Neural progenitor cell (in vitro differentiated cells): Measurements from ENCODE around the gene FAM20A. TPM values are rescaled to one million over a fixed set of nuclear protein-coding genes. Genes with fewer than 3 reads are reported as not detected.

Source experiments
- DNase-seq: peaks from one replicate; pipeline ENCODE4 v3.0.0-alpha.2; 2016; ENCODE audit warnings: low spot score
- H2AFZ ChIP-seq: fragments of 200-600 bp; sonication (generic); replicated peaks from 2 replicates; pipeline ENCODE4 v1.6.1; 2016; ENCODE audit warnings: antibody characterized with exemption
- H3F3A ChIP-seq: fragments of 200-600 bp; sonication (generic); 2 replicates; pipeline ENCODE4 v1.6.1; 2016; ENCODE audit warnings: antibody characterized with exemption, low read depth
- H3K27ac ChIP-seq: fragments of 200-600 bp; sonication (generic); 2 replicates; pipeline ENCODE4 v1.5.1; 2016; ENCODE audit warnings: mild to moderate bottlenecking
- H3K27me3 ChIP-seq: fragments of 200-600 bp; sonication (generic); 2 replicates; pipeline ENCODE4 v1.6.1; 2016; ENCODE audit warnings: mild to moderate bottlenecking, moderate library complexity
- H3K36me3 ChIP-seq: fragments of 200-600 bp; sonication (generic); 2 replicates; pipeline ENCODE4 v1.5.1; 2016
- H3K4me1 ChIP-seq: fragments of 200-600 bp; sonication (generic); 2 replicates; pipeline ENCODE4 v1.6.1; 2016; ENCODE audit warnings: mixed run types
- H3K4me2 ChIP-seq: fragments of 200-600 bp; sonication (generic); 2 replicates; pipeline ENCODE4 v1.6.1; 2016
- H3K4me3 ChIP-seq: fragments of 200-600 bp; sonication (generic); 2 replicates; pipeline ENCODE4 v1.5.1; 2016
- H3K79me2 ChIP-seq: fragments of 200-600 bp; sonication (generic); 2 replicates; pipeline ENCODE4 v1.6.1; 2016; ENCODE audit warnings: low read depth
- H3K9ac ChIP-seq: fragments of 200-600 bp; sonication (generic); 2 replicates; pipeline ENCODE4 v1.6.1; 2016
- H3K9me3 ChIP-seq: fragments of 200-600 bp; sonication (generic); 2 replicates; pipeline ENCODE4 v1.5.1; 2016; ENCODE audit warnings: low read depth
- H4K20me1 ChIP-seq: fragments of 200-600 bp; sonication (generic); 2 replicates; pipeline ENCODE4 v1.6.1; 2016; ENCODE audit warnings: low read depth
- H3K27ac Mint-ChIP-seq: 3 replicates; pipeline ENCODE4 v1.8.0; 2021; ENCODE audit warnings: mixed read lengths
- H3K27me3 Mint-ChIP-seq: 2 replicates; pipeline ENCODE4 v1.8.0; 2022; ENCODE audit warnings: low read depth, mild to moderate bottlenecking, inconsistent platforms, moderate library complexity, mixed read lengths; ENCODE audit not compliant: insufficient read depth
- H3K36me3 Mint-ChIP-seq: 3 replicates; pipeline ENCODE4 v1.8.0; 2021; ENCODE audit warnings: mixed read lengths
- H3K4me1 Mint-ChIP-seq: 3 replicates; pipeline ENCODE4 v1.8.0; 2021; ENCODE audit warnings: mixed read lengths
- H3K4me3 Mint-ChIP-seq: 3 replicates; pipeline ENCODE4 v1.8.0; 2021; ENCODE audit warnings: mild to moderate bottlenecking, moderate library complexity, mixed read lengths
- H3K9me3 Mint-ChIP-seq: 3 replicates; pipeline ENCODE4 v1.8.0; 2020; ENCODE audit warnings: mixed read lengths
- CTCF ChIP-seq: fragments of 200-600 bp; sonication (generic); IDR thresholded peaks from 2 replicates; pipeline ENCODE4 v1.5.1; 2017; ENCODE audit warnings: antibody characterized with exemption, mild to moderate bottlenecking
- EZH2 ChIP-seq: fragments of 200-600 bp; sonication (generic); IDR thresholded peaks from 2 replicates; pipeline ENCODE4 v1.6.1; 2017; ENCODE audit warnings: antibody characterized with exemption, mild to moderate bottlenecking, moderate library complexity
- EZH2phosphoT487 ChIP-seq: fragments of 200-600 bp; sonication (generic); IDR thresholded peaks from 2 replicates; pipeline ENCODE4 v1.6.1; 2017; ENCODE audit warnings: antibody characterized with exemption
- total RNA-seq: library from RNA; depleted of rRNA; stranded (reverse); fragments of >200 nt; gene quantifications from 2 replicates; pipeline ENCODE4 v1.2.3, GENCODE V29; 2015; ENCODE audit warnings: low replicate concordance

The FAM20A gene
- total RNA-seq, 1 donor from 2014 or later = 0.41 TPM

- Histone ChIP-seq H3K4me1 (no peaks in the 10 kb centered on the region), H3K36me3 (no peaks in the 10 kb centered on the region), H3K9ac (no peak overlapping the region), H3K27ac (no peak overlapping the region), H3F3A (no peaks in the 10 kb centered on the region), H3K27me3 (no peaks in the 10 kb centered on the region), H2AFZ (no peak overlapping the region), H3K79me2 (no peaks in the 10 kb centered on the region), H4K20me1 (no peaks in the 10 kb centered on the region), H3K4me2 (no peak overlapping the region), H3K9me3 (no peaks in the 10 kb centered on the region), H3K4me3 (no peak overlapping the region)
- H3K27ac Mint-ChIP-seq = no peak overlapping the region
- peaks cover 5% of the 10 kb centered on the region for H3K9me3 Mint-ChIP-seq
- peaks cover 7% of the 10 kb centered on the region for H3K27me3 Mint-ChIP-seq
- H3K4me1 Mint-ChIP-seq = no peaks in the 10 kb centered on the region
- TF ChIP-seq EZH2phosphoT487 = no peak
- no peak for TF ChIP-seq CTCF
- TF ChIP-seq EZH2 = no peak
- no peaks in the 10 kb centered on the region for H3K36me3 Mint-ChIP-seq
- H3K4me3 Mint-ChIP-seq = no peak overlapping the region
- no peak for DNase-seq
Measured at GRCh38 chr17:68592682-68593641, 8.2 kb downstream of the FAM20A start.

- Histone ChIP-seq H3K9me3 (no peaks in the 10 kb centered on the region), H3F3A (no peaks in the 10 kb centered on the region), H3K4me3 (no peak overlapping the region), H3K27ac (no peak overlapping the region), H3K27me3 (no peaks in the 10 kb centered on the region), H3K79me2 (no peaks in the 10 kb centered on the region), H3K4me1 (no peaks in the 10 kb centered on the region), H4K20me1 (no peaks in the 10 kb centered on the region), H3K9ac (no peak overlapping the region), H3K36me3 (no peaks in the 10 kb centered on the region), H2AFZ (peak overlapping the region; percentile 78), H3K4me2 (no peak overlapping the region)
- no peak overlapping the region for H3K4me3 Mint-ChIP-seq
- DNase-seq = no peak
- peaks cover 9% of the 10 kb centered on the region for H3K9me3 Mint-ChIP-seq
- no peaks in the 10 kb centered on the region for H3K4me1 Mint-ChIP-seq
- no peak overlapping the region for H3K27ac Mint-ChIP-seq
- peaks cover 2% of the 10 kb centered on the region for H3K27me3 Mint-ChIP-seq
- no peak for TF ChIP-seq CTCF
- TF ChIP-seq EZH2 = no peak
- TF ChIP-seq EZH2phosphoT487 = no peak
- H3K36me3 Mint-ChIP-seq = no peaks in the 10 kb centered on the region
Measured at GRCh38 chr17:68592009-68592408, 9.2 kb downstream of the FAM20A start.

GRCh38 chr17:68591583-68591982 lies 9.6 kb downstream of the FAM20A start:
- Histone ChIP-seq H3K4me3 (no peak overlapping the region), H2AFZ (peak overlapping the region; percentile 78), H3K9me3 (no peaks in the 10 kb centered on the region), H3K27me3 (no peaks in the 10 kb centered on the region), H3K27ac (no peak overlapping the region), H4K20me1 (no peaks in the 10 kb centered on the region), H3K36me3 (no peaks in the 10 kb centered on the region), H3K9ac (no peak overlapping the region), H3F3A (no peaks in the 10 kb centered on the region), H3K4me2 (no peak overlapping the region), H3K79me2 (no peaks in the 10 kb centered on the region), H3K4me1 (no peaks in the 10 kb centered on the region)
- H3K27me3 Mint-ChIP-seq = peaks cover 2% of the 10 kb centered on the region
- no peaks in the 10 kb centered on the region for H3K36me3 Mint-ChIP-seq
- peaks cover 9% of the 10 kb centered on the region for H3K9me3 Mint-ChIP-seq
- no peak overlapping the region for H3K27ac Mint-ChIP-seq
- H3K4me1 Mint-ChIP-seq = no peaks in the 10 kb centered on the region
- H3K4me3 Mint-ChIP-seq = no peak overlapping the region
- DNase-seq = peak; percentile 38
- TF ChIP-seq EZH2 = no peak
- TF ChIP-seq EZH2phosphoT487 = no peak
- TF ChIP-seq CTCF = no peak
